IPS-NIHi11 (cell line): Measurements from ENCODE around the gene SCN9A.

ENCODE experiments used
- DNase-seq: peaks from one replicate; pipeline ENCODE4 v3.0.0; 2012; ENCODE audit warnings: mixed read lengths, low spot score

SCN9A gene

GRCh38 chr2:166179201-166179600 is 196.5 kb downstream of the SCN9A start:
- no peak for DNase-seq

DNA sequence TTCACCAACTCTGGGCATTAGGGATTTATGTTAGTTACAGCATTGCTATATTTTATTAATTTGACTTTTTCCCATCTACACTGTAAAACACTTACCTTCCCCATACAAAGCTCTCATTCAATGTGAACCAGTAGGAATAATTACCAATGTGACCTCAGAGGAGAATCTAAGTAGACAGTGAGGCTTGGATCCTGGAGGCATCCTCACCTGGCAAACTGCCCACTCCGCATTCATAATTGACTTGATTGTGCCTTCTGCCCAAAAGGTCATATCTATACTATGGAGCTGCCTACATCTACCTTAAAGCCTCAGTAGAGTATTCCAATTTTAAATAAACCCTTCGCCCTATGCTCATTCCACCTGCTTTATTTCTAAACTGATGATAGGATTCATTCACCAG is 202.5 kb downstream of the SCN9A start:
- DNase-seq, result no peak

DNA sequence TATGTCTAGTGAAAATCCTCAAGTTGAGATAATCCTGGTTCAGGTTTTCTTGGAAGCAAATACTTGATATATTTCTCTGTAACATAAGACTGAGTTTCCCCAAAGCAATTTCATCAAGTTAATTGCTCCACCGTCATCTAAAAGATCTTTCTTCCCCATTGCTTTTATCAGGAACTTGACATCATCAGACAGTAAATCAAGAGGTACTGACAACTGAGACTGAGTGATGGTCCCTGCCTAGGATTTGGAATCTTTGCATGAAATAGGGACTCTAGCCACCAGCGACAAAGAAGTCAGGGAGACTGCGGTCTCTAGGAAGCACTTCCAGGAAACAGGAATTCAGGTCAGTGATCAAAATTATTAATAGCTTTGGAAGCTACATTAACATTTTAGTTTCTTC is 204.5 kb downstream of the SCN9A start:
- no peak for DNase-seq

DNA sequence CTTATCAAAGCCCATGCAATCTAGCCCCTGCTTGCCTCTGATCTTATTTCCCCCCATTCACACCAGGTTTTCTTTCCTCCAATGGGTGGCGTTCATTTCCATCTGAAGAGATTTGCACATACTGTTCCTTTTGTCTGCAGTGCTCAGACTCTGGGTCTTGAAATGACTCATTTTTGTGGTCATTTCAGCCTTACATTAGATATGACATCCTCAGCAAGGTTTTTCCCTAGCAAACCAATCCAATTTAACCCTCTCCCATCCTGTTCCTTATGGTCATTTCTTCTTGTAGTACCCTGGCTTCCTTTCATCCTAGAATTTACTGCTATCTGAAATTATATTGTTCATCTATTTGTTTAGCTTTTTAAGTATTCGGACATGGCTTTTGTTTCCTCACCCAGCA is 205.4 kb downstream of the SCN9A start:
- no peak for DNase-seq

GRCh38 chr2:166167449-166167848 is 208.3 kb downstream of the SCN9A start:
- no peak for DNase-seq

DNA sequence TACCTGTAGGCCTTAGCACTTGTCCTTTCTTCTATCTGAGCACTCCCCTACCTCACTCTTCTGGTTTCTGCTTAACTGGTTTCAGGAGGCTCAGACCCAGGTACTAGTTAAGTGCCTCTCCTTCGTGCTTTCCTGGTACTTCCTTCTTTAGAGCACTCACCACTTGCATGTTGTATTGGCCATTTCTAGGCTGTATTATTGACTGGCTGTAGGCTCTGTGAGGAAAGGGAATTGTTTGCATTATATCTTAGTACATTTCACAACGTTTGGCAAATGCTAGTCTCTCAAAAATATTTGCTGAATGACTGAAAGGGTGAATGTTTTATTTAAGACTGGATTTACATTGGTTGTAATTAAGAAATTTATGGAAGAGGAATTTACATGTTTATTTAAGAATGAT is 212.0 kb downstream of the SCN9A start:
- no peak for DNase-seq

DNA sequence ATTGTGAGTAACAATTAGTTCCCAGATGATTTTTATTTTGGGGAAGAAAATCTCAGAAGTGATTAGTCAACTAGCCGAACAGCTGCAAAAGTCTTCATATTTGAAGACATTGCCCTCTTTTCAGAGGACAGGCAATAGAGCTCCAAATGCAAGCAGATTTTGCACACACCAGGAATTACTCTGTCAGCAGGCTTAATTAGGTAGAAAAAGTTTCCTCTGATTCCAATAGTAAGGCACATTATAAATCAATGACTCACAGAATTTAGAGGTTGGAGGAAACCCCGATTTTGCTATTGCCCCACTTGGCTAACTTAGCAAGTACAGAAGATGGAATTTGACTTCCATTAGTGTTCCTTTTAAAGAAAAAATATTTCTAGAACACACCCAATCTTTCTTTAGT is 217.2 kb downstream of the SCN9A start:
- no peak for DNase-seq

GRCh38 chr2:166157578-166157977 is 218.2 kb downstream of the SCN9A start:
- no peak for DNase-seq

- no peak for DNase-seq
These were observed 218.7 kb downstream of the SCN9A start for GRCh38 chr2:166156985-166157490.

DNA sequence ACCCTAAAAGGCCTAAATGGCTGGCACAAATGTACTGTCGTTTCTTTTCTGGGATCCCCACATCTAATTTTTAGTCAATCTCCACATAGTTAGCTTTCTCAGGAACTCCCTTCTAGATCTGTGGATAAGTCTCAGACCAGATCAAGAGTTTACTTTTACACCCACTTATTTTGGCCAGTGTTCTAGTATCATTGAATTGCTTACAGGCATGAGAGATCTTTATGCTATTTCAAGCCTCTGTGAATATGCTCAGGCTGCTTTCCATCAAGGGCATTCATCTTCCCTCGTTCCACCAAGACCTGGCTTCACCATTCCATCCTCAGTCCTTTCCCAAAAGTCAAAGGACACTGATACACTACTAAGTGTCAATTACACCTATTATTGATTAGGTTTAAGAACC is 220.2 kb downstream of the SCN9A start:
- no peak for DNase-seq

DNA sequence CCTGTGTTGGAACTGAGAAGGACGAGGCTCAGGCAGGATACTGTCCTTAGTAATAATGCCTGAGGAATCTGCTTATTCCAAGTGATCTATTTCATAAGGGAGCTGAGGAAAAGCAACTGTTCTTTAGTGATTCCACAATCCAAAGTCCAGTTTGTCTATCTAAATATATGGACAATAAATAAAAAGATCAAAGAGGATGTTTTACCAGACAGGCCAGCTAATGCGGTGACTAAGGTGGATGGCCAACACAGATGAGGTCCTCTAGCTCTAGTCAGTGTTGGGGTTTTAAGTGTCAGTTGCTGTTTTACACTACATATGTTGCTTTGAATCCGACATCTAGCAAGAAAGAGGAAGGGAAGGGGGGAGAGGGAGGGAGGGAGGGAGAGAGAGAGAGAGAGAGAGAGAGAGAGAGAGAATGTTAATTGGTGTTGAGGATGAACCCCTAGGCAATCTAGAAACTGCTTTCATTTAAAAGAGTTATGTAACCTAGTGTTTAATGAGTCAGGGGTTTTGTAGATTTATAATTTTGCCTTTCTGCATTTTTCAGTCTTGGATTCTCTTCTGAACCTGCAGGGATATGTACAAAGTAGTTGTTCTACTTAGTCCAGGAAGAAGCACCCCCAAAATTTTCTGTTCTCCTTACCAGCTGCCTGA is 220.9 kb downstream of the SCN9A start:
- no peak for DNase-seq

- DNase-seq, result no peak
These were observed 223.7 kb downstream of the SCN9A start for GRCh38 chr2:166152064-166152463.

DNA sequence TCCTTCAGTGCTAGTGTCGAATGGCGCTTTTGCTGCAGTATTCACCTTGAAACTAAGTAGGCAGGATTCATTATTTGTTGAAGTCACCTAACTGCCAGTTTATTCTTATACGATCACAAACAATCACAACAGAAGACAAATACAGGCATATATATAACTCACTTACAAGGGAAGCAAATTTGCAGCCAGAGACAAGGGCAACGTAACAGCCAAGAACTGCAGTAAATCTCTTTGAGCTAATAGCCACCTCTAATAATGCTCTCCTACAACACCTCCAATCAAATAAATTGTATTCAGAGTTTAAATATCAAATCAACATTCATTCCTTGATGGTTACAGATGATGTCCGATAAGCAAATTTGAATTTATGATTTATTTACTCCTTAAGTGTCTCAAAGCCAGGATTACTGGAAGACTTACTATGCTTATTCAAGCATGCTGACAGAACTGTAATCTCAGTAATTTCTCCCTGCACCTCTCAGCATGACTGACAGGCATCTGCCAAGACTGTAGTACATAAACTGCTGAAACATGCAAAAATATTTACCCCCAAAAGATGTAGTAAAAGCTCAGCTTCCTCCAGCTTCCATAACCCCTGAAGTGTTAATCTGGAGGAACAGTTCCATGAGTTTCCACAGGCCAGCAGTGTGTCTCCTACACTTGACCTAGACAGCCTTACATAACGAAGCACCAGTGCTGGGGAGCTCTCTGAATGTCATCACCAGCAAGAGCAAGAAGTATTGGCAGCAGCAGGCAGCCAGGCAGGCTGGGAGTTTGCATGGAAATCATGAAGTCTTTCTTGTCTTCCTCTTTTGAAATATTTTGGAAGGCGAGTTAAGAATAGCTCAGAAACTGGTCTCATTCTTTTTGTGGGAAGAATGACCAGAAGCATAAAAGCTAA is 227.0 kb downstream of the SCN9A start:
- DNase-seq, result no peak

- DNase-seq, result no peak
These were observed 227.9 kb downstream of the SCN9A start for GRCh38 chr2:166147883-166148282.
